Measurements from ENCODE around the gene LGALS1. TPM values are rescaled to one million over a fixed set of nuclear protein-coding genes. Genes with fewer than 3 reads are reported as not detected.

Gene LGALS1
- total RNA-seq, 2 donors from 2014 or later: 10.4 to 16.0 TPM

- 91 to 95% methylated on average over 8 to 16 of the region's 16 CpGs for WGBS, 2 experiments (ENCODE audit: insufficient coverage in 1 of 2, insufficient read length in 1 of 2)
- peaks cover 18% of the 10 kb centered on the region for H3K36me3 ChIP-seq (ENCODE audit: control insufficient read depth, insufficient read depth, low read length)
- no peak overlapping the region for H3K4me3 Mint-ChIP-seq
- no peaks in the 10 kb centered on the region for H3K9me3 Mint-ChIP-seq
- peak overlapping the region; percentile 30 for H3K27ac Mint-ChIP-seq
- TF ChIP-seq CTCF (conservative IDR thresholded peaks at IDR 0.05): no peak
- H3K27me3 Mint-ChIP-seq (ENCODE audit: insufficient read depth): no peaks in the 10 kb centered on the region
- H3K4me3 ChIP-seq (ENCODE audit: low read length): no peak overlapping the region
- no peak overlapping the region for H3K27ac ChIP-seq (ENCODE audit: low read depth, low read length)
- no peaks in the 10 kb centered on the region for H3K27me3 ChIP-seq (ENCODE audit: control insufficient read depth, insufficient read depth, low read length, poor library complexity, severe bottlenecking)
- peaks cover 6% of the 10 kb centered on the region for H3K4me1 ChIP-seq (ENCODE audit: control insufficient read depth, insufficient read depth, low read length)
- peaks cover 19% of the 10 kb centered on the region for H3K36me3 Mint-ChIP-seq (ENCODE audit: low read depth)
- DNase-seq: no peak
- peaks cover 23% of the 10 kb centered on the region for H3K4me1 Mint-ChIP-seq
- H3K9ac ChIP-seq (ENCODE audit: extremely low read depth, low read length, poor library complexity, severe bottlenecking): no peak overlapping the region
- H3K9me3 ChIP-seq (ENCODE audit: control insufficient read depth, low read length): no peaks in the 10 kb centered on the region
These were observed 11.8 kb upstream of the LGALS1 start for GRCh38 chr22:37663521-37664140.

- Mint-ChIP-seq H3K27ac (no peak overlapping the region), H3K9me3 (no peaks in the 10 kb centered on the region), H3K4me1 (peaks cover 20% of the 10 kb centered on the region), H3K36me3 (ENCODE audit: low read depth) (peaks cover 20% of the 10 kb centered on the region), H3K4me3 (no peak overlapping the region), H3K27me3 (ENCODE audit: insufficient read depth) (no peaks in the 10 kb centered on the region)
- no peaks in the 10 kb centered on the region for H3K27me3 ChIP-seq (ENCODE audit: control insufficient read depth, insufficient read depth, low read length, poor library complexity, severe bottlenecking)
- H3K4me1 ChIP-seq (ENCODE audit: control insufficient read depth, insufficient read depth, low read length): peaks cover 5% of the 10 kb centered on the region
- WGBS, 2 experiments (ENCODE audit: insufficient coverage in 1 of 2, insufficient read length in 1 of 2): 88 to 89% methylated on average over 16 of the region's 16 CpGs
- DNase-seq: no peak
- no peak overlapping the region for H3K9ac ChIP-seq (ENCODE audit: extremely low read depth, low read length, poor library complexity, severe bottlenecking)
- peaks cover 18% of the 10 kb centered on the region for H3K36me3 ChIP-seq (ENCODE audit: control insufficient read depth, insufficient read depth, low read length)
- no peak for TF ChIP-seq CTCF (conservative IDR thresholded peaks at IDR 0.05)
- peak overlapping the region; percentile 60 for H3K27ac ChIP-seq (ENCODE audit: low read depth, low read length)
- H3K9me3 ChIP-seq (ENCODE audit: control insufficient read depth, low read length): no peaks in the 10 kb centered on the region
- H3K4me3 ChIP-seq (ENCODE audit: low read length): no peak overlapping the region
These were observed 11.0 kb upstream of the LGALS1 start for GRCh38 chr22:37664249-37665101.

GRCh38 chr22:37665487-37665886 is 9.9 kb upstream of the LGALS1 start:
- no peaks in the 10 kb centered on the region for H3K9me3 Mint-ChIP-seq
- H3K27ac ChIP-seq (ENCODE audit: low read depth, low read length): no peak overlapping the region
- WGBS, 2 experiments (ENCODE audit: insufficient coverage in 1 of 2, insufficient read length in 1 of 2): 94 to 97% methylated on average over 17 to 24 of the region's 24 CpGs
- peaks cover 18% of the 10 kb centered on the region for H3K36me3 ChIP-seq (ENCODE audit: control insufficient read depth, insufficient read depth, low read length)
- H3K4me1 Mint-ChIP-seq: peaks cover 10% of the 10 kb centered on the region
- H3K27me3 Mint-ChIP-seq (ENCODE audit: insufficient read depth): no peaks in the 10 kb centered on the region
- peaks cover 23% of the 10 kb centered on the region for H3K36me3 Mint-ChIP-seq (ENCODE audit: low read depth)
- no peak for DNase-seq
- H3K4me1 ChIP-seq (ENCODE audit: control insufficient read depth, insufficient read depth, low read length): no peaks in the 10 kb centered on the region
- no peaks in the 10 kb centered on the region for H3K27me3 ChIP-seq (ENCODE audit: control insufficient read depth, insufficient read depth, low read length, poor library complexity, severe bottlenecking)
- H3K4me3 Mint-ChIP-seq: no peak overlapping the region
- no peak overlapping the region for H3K4me3 ChIP-seq (ENCODE audit: low read length)
- H3K9me3 ChIP-seq (ENCODE audit: control insufficient read depth, low read length): no peaks in the 10 kb centered on the region
- TF ChIP-seq CTCF (conservative IDR thresholded peaks at IDR 0.05): no peak
- H3K9ac ChIP-seq (ENCODE audit: extremely low read depth, low read length, poor library complexity, severe bottlenecking): no peak overlapping the region
- no peak overlapping the region for H3K27ac Mint-ChIP-seq
